CD4-positive, alpha-beta T cell treated with Interleukin-6 at 100 ng/mL for 8 hours (primary cell): ENCODE measurements around the gene GDF3.
"Not testable (repeated sequence)": the region's sequence is repeated elsewhere in the genome, so short reads cannot be mapped to it uniquely, and the experiment has no call there.

Source experiments
- DNase-seq: peaks from one replicate; pipeline ENCODE4 v3.0.0-alpha.2; 2020; ENCODE audit warnings: mixed read lengths, low spot score

GDF3 gene

DNA sequence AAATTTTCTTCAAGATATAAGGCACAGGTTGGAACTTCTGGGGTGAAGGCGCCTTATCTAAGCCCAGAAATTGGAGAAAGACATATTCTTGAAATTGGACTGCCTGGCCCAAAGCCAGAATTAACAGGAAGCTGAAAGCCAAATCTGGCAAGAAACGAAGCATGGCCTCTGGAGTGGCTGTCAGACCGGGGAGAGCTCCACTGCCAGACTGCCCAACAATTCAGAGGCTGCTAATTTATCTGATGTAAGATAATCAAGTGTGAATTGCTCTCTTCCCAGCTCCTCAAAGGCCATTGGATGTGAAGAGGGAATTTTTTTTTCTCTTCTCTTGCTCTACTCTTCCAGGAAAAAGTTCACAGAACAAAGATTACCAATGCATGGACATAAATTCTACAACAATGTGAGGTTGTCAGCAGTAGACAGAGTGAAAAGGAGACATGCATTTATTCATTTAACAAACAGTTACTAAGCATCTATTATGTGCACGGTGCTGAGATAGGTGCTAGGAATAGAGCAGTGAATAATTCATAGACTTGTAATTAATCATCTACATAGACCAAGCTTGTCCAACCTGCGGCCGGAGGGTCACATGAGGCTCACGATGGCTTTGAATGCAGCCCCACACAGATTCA lies at the start of gene GDF3:
Gene GDF3, minus strand, starts transcription at position 210 of the 632 bp plus-strand sequence. Its CDS starts 47 bp downstream, at position 163.
- no peak for DNase-seq

DNA sequence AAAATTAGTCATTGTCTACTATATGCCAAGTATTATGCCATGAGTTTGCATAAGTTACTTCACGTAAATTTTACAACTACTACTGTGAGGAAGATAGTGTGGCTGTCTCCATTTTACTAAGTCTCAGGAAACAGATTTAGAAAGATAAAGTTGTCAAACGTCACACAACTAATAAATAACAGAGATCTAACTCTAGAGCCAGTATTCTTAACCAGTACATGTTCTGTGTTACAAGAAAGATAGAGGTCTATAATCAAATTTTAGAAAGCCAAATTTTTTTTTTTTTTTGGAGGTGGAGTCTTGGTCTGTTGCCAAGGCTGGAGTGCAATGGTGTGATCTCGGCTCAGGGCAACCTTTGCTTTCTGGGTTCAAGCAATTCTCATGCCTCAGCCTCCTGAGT lies 37.4 kb upstream of the GDF3 start:
- DNase-seq: no peak

DNA sequence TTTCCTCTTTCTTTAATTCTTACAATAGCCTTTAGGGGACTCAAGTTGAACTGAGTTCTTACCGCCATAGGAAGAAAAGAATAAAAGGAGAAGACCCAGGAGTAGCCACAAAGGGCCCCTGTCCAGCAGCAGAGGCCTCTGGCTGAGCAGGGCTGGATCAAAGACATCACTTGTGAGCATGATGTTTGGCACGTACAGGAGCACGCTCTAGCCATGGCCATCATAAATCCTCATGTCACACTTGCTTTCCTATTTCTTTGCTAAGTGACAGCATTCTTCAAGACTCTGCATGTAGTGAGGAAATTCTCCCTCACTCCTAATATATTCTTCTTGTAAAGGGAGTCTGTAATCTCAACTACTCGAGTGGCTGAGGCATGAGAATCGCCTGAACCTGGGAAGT lies 35.9 kb upstream of the GDF3 start:
- DNase-seq: no peak

DNA sequence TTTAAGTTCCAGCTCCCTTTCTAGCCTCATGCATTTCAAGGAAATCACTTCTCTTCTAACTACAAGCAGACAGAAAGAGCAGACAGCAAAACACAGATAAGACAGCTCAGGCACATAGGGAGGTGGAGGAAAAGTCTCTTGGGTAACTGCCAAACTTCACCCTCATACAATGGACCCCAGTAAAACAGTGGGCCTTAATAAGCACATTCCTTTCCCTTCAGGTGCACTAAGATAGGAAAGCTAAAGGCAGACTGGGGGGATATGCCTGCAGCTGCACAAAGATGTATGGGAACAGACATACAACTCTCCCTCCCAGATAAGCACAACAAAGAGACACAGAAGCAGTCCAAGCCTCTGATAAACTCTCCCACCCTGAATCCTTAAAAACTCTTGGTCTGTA lies 35.4 kb upstream of the GDF3 start:
- DNase-seq: not testable (repeated sequence)

DNA sequence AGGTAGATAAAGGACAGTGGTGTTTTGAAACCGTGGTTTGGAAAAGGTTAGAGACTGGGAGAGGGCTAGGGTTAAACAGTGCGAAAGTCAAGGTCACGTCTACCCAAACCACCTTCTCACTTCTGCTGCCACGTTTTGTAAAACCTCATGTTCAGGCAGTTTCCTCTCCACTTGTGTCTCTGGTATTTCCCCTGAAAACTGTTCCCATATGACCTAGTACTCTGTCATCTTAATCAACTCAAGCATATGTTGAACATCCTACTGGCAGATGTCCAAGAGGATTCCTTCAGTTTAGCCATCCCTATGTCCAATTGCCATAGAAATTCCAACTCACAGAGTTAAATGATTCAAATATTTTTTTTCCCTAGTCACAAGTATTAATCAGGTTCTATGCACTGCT lies 34.2 kb upstream of the GDF3 start:
- no peak for DNase-seq

DNA sequence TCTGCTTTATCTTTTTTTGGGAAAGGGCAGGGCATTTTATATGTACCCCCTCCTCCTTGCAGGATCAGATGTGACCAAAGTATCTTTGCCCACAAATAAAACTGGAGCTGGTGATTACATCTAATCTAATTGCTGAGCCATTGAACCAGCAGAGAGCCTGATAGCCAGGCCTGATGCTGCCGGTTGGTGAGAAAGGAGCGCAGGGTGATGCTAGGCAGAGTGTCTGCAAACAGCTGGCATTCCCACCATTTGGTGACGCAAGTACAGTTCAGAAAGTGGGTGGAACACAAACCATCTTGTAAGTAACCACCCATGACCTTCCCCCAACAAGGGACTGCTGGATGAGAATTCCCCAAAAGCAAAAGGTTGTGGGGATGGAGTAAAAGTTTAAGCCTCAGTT lies 28.4 kb upstream of the GDF3 start:
- DNase-seq: no peak

DNA sequence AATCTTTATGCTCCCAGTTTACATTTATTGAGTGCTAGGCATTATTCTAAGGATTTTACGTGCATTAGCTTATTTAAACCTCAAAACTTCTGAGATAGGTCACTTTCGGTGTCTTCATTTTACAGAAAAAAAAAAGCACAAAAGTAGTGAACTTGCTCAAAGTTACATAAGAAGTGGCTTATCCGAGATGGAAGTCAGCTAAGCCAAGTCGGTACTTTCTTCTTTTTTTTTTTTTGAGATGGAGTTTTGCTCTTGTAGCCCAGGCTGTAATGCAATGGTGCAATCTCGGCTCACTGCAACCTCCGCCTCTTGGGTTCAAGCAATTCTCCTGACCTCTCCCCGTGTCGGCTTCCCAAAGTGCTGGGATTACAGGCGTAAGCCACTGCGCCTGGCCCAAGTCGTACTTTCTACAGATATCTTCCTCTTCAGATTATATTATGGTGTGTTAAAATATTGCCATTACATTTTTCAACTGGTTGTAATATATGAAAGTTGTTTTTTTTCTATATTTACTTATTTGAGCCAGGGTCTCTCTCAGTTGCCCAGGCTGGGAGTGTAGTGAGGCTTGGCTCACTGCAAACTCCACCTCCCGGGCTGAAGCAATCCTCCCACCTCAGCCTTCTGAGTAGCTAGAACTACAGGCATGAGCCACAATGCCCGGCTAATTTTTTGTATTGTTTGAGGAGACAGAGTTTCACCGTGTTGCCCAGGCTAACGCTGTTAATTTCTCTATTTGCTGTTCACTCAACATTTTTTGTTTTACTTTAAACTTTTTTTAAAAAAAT lies 24.6 kb upstream of the GDF3 start:
- DNase-seq: no peak

DNA sequence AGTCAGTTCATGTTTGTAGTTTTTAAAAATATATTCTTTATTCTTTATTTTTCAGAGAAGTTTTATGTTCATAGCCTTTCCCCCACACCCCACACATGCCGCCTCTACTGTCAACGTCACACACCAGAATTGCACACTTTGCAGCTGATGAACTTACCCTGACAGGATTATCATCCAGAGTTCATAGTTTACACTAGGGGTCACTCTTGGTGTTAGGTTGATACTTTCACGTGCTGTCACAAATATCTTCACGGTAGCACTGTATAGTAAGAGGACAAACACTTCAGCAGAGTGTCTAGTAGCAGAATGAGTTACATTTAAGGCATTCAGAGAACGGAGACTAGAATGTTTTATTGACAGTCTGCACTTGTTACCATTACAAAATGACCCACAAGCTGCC lies 20.8 kb upstream of the GDF3 start:
- no peak for DNase-seq

DNA sequence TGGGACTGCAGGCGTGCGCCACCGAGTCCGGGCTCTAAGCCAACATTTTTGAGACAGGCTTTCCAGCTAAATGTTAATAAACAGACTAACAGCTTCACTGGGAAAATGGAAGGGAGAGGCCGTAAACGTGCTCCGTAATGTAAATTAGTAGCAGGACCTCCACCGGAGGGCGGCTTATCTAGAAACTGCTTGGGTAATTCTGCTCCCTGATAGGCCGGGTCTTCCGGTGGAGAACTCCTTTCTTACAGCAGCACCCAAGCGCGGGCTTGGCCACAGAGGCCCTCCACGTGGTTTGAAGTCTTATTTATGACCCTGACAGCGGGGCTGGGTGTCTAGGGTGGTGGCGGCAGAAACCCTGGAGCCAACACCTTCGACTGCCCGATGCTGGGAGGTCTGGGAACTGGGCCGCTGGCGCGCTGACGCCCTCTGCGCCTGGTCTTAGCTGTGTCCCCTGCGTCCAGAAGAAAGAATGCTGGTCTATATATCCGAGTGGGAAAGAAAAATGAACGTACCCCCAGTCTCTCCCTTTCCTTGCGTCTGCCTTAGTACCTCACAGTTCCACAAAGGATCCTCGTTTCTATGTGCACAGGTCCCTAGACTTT lies 17.4 kb upstream of the GDF3 start:
- no peak for DNase-seq

DNA sequence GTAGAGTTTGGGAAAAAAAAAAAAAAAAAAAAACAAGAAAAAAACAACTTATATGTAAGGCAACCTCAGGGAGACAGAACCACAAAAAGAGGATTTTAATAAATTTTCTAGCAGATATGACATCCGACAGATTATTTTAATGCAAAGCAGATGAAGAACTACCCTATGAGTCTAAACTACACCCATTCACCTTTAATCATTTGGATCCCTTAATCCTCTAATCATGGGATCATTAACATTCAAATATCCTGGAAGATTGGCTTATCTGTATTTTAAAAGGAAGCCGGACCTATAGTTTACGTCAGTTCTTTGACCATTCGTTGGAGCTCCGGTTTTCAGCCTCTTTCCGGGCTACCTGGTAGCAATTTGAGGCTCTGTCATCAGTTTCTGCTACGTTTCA lies 15.6 kb upstream of the GDF3 start, which contains the start of gene DPPA3:
Gene DPPA3, plus strand, starts transcription at position 301 of the 400 bp plus-strand sequence. CDS start 138 bp downstream, outside the sequence.
- DNase-seq: no peak

DNA sequence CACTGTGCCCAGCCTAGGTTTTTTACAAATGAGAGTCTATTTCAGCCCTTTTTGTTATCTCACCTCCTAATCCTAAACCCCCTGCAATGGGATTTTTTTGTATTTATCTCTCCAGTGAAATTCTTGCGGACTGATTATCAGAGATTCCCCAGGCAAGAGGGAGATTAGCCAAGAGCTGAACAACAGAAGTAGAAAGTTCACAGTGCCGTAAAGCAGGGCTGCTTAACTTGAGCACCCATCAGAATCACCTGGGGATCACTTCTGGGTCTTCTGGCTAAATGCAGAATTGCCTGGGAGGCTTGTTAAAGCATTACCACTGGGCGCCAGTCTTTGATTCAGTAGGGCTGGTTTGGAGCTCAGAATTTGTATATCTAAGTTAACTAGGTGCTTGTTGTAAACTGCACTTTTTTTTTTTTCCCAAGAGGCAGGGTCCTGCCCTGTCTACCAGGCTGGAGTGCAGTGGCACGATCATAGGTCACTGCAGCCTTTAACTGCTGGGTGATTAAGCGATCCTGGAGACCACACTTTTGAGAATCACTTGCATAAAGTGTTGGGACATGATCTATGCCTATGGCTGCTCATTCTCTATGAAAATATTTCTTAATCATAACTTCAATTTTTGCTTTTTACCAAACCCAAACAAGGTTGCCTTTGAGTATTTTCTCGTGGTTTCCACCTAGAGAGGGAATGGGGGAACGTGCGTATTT lies 14.5 kb upstream of the GDF3 start:
- DNase-seq: no peak

DNA sequence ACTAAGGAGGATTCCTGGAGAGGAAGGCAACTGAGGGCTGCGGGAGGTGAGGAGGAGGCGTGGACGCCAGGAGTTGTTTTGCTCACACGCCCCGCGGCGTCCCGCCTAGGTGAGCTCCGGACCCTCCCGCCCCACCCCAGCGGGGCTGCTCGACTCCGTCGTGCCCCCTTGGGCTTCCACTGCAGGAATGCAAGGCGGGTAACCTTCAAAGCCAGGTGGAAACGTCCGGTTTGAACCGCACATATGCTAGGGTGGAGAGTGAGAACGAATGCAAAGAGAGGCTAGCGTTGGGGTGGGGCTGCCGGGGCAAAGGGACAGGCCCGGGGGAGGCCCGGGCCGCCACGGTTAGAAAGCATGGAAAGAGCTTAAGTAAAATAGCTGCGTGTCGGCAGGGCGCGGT lies 10.3 kb upstream of the GDF3 start:
- DNase-seq: no peak

DNA sequence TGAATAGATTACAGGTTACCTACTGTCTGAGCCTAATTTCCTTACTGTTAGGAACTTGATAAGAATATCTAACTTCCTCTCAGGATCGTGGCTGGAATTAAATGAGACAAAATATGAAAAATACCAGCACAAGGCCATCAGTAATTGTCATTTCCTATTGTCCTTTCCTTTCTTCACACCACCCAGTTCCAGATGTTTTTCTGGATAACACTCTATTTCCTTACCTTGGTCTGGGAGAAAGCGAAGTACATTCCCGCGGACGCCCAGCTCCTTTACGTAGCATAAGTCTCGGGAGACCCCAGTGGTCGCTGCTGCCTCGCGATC lies 376 bp downstream of the GDF3 start:
- no peak for DNase-seq

DNA sequence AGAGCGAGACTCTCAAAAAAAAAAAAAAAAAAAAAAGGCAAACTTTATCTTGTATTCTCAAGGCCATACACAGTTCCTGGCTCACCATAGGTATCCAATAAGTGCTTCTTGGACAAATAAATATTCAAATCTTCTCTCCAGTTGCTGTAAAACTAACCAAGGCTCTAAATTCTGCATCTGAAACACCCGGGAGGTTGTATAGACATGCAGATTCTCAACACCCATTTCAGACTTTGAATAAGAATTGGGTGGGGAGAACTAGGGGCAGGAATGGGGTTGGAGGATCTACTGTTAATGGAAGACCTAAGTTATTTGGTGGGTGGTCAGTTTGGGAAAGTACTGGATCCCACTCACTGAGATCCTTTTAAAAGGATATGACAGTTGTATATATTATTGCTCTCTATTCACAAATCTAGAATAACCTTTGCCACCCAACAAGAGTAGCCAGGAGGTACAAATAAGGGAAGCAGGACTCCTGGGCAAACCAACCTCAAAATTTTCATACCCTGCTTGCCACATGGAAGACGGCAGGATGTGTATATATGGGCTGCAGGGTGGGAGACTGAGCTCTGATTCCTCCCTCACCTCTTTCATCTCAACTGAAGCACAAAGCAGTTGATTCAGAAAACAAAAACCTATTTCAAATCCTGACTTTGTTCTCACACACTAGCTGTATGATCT lies 879 bp downstream of the GDF3 start:
- no peak for DNase-seq

DNA sequence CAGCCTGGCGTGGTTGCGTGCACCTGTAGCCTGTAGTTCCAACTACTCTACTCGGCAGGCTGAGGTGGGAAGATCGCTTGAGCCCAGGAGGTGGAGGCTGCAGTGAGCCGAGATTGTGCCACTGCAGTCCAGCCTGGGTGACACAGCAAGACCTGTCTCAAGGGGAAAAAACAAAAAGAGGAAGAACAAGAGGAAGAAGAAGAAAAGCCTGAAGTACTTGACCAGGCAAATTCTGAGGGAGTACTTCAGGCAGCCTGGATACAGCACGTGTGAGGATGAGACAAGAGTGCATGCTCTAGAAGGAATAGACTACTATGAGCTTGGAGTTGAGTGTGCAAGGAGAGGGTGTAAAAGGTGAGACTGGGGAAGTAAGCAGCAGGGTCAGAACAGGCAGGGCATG lies 1.8 kb downstream of the GDF3 start:
- no peak for DNase-seq

DNA sequence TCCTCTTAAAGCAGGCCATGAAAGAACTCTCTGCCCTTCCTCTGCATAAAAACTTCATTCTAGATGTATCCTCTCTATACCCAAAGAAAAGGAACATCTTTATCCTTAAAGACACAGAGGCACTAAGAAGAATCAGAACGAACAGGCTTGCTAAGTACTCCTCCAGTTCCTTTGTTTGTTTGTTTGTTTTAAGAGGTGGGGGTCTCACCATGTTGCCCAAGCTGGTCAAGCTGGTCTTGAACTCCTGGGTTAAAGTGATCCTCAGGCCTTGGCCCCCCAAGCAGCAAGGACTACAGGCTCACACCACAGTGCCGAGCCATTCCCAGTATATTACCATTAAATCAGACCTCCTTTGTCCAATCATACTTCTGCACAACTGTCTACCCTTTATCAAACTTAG lies 14.0 kb downstream of the GDF3 start:
- DNase-seq: no peak

DNA sequence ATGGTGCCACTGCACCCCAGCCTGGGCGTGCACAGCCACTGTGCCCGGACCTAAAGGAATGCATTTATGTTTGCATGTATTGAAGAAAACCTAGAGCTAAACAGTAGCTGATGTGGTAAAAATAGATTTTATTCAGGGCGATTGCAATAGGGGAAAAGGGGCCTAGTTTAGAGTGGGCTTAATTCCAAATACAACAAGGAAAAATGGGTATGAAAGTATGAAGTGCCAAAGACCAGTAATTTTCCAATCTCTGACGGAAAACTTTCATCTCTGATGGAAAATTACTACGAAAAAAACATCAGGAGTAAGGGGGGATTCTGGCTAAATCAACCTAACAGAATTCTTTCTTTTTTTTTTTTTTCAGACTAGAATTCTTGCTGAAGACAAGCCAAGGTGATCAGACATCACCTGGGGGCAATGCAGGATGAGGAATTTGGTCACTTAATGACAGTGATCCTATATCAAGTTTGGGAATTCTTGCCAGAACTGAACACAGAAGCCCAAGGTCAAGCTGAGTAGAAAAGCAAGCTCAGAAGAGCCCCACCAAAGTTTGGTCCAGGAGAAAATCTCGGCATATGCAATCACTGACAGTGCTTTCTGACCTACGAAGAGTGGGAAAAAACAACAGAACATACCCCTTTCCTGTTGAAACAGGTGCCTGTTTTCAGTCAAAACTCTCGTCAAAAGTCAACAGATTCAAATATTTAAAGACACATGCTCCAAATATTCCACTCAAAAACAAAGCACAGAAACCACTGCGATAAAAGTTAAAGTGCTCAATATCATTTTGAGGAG lies 16.1 kb downstream of the GDF3 start:
- DNase-seq: no peak

DNA sequence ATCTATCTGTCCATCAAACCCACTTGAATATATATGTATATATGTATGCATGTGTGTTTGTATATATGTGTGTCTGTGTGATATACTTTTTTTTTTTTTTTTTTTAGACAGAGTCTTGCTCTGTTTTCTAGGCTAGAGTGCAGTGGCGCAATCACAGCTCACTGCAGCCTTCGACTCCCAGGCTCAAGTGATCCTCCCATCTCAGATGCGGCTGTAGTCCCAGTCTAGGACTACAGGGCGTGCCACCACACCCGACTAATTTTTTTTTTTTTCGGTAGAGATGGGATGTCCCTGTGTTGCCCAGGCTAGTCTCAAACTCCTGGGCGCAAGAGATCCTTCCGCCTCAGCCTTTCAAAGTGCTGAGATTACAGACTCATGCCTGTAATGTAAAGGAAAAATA lies 16.8 kb downstream of the GDF3 start:
- no peak for DNase-seq

DNA sequence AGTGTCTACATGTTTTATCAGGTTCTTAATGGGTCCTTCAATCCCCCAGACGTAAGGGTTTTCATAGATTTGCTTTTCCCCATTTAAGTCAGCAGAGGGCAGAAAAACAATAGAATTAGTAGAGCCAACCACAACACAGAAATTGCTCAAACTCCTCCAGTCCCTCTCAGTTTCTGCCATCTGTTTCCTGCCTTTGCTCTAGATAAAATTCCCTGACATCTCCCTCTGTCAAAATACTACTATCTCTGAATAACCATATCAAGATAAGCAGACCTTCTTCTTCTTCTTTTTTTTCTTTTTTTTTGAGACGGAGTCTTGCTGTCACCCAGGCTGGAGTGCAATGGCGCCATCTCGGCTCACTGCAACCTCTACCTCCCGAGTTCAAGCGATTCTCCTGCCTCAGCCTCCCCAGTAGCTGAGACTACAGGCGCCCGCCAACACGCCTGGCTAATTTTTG lies 18.1 kb downstream of the GDF3 start:
- peak; percentile 2 for DNase-seq

DNA sequence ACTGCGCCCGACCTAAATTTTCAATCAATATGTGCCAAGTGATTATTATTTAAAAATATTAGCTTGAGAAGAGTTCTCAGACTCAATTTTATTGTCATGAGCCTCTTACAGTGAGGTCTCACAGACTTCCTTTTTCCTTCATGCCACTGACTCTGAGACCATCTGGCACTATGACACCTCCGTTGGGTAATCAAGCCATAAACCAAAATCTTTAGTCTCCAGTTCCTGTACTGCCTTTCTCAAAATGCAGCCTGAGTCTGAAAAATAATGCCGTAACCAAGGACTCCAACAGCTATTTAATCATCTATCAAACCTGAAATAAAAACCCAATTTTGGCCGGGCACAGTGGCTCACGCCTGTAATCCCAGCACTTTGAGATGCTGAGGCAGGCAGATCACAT lies 20.1 kb downstream of the GDF3 start:
- not testable (repeated sequence) for DNase-seq

DNA sequence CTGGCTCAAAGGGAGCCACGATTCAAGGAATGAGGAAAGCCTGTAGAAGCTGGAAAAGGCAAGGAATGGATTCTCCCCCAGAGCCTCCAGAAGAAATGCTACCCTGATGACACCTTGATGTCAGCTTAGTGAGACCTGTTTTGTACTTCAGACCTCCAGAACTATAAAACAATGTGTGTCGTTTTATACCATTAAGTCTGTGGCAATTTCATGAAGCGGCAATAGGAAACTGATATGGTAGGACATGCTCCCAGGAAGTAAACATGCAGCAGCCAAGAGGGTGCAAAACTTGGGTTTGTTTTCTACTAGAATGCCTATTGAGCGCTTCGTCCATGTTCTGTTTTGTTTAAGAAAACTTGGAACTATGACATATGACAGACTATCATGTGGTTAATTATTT lies 27.4 kb downstream of the GDF3 start:
- DNase-seq: no peak
